PC-3 (cell line): ENCODE measurements around the gene SDHD. TPM values are rescaled to one million over a fixed set of nuclear protein-coding genes. Genes with fewer than 3 reads are reported as not detected.

ENCODE experiments used
- ATAC-seq: fragments of 200-7000 bp; cut with Tn5 transposase; 2 replicates; pipeline ENCODE4 v1.9.1; 2020; ENCODE audit warnings: mild to moderate bottlenecking, moderate library complexity
- BruUV-seq: library from RNA; stranded (reverse); fragments of 400-500 nt; replicated peaks from 2 replicates; lab custom pipeline; 2021; lab: Mats Ljungman, UMichigan
- CTCF ChIA-PET: fragments of 300-600 bp; sonication (Branson Sonifier 250); formaldehyde crosslinking; loops from one replicate; lab custom pipeline; 2022; ENCODE audit warnings: antibody characterized with exemption; lab: Charles Lee
- POLR2A ChIA-PET: fragments of 300-600 bp; sonication (Branson Sonifier 250); formaldehyde crosslinking; loops from one replicate; lab custom pipeline; 2022; ENCODE audit warnings: antibody characterized with exemption; ENCODE audit not compliant: unreplicated experiment; lab: Charles Lee
- DNase-seq: peaks from one replicate; pipeline ENCODE4 v3.0.0-alpha.2; 2015
- H2AFZ ChIP-seq: fragments of 300-600 bp; sonication (generic); 2 replicates; pipeline ENCODE4 v1.6.0; 2016; ENCODE audit warnings: antibody characterized with exemption, low read length
- H3F3A ChIP-seq: fragments of 300-600 bp; sonication (generic); one replicate; pipeline ENCODE4 v1.6.0; 2017; ENCODE audit warnings: antibody characterized with exemption, low read length, control low read depth, mild to moderate bottlenecking; ENCODE audit not compliant: unreplicated experiment
- H3K27ac ChIP-seq: fragments of 300-600 bp; sonication (generic); 2 replicates; pipeline ENCODE4 v1.5.1; 2016; ENCODE audit warnings: mild to moderate bottlenecking, low read length
- H3K27me3 ChIP-seq: fragments of 300-600 bp; sonication (generic); 2 replicates; pipeline ENCODE4 v1.6.1; 2016; ENCODE audit warnings: low read length, mixed read lengths
- H3K36me3 ChIP-seq: fragments of 300-600 bp; sonication (generic); 2 replicates; pipeline ENCODE4 v1.6.1; 2016; ENCODE audit warnings: low read depth, mixed run types, low read length, mixed read lengths
- H3K4me1 ChIP-seq: fragments of 300-600 bp; sonication (generic); 2 replicates; pipeline ENCODE4 v1.5.1; 2016; ENCODE audit warnings: low read length; ENCODE audit not compliant: insufficient read depth
- H3K4me2 ChIP-seq: fragments of 300-600 bp; sonication (generic); 2 replicates; pipeline ENCODE4 v1.6.0; 2016; ENCODE audit warnings: low read length
- H3K4me3 ChIP-seq: fragments of 300-600 bp; sonication (generic); 2 replicates; pipeline ENCODE4 v1.5.1; 2016; ENCODE audit warnings: mild to moderate bottlenecking, low read length, mixed read lengths
- H3K79me2 ChIP-seq: fragments of 300-600 bp; sonication (generic); 2 replicates; pipeline ENCODE4 v1.6.1; 2017; ENCODE audit warnings: low read length, mixed read lengths
- H3K9ac ChIP-seq: fragments of 300-600 bp; sonication (generic); 2 replicates; pipeline ENCODE4 v1.6.0; 2016; ENCODE audit warnings: mild to moderate bottlenecking, low read length
- H3K9me2 ChIP-seq: fragments of 300-600 bp; sonication (generic); replicated peaks from 2 replicates; pipeline ENCODE4 v1.6.1; 2016; ENCODE audit warnings: mixed run types, low read length, mixed read lengths
- H3K9me3 ChIP-seq: fragments of 300-600 bp; sonication (generic); 2 replicates; pipeline ENCODE4 v1.6.1; 2016; ENCODE audit warnings: low read length, mixed read lengths
- H4K20me1 ChIP-seq: fragments of 300-600 bp; sonication (generic); 2 replicates; pipeline ENCODE4 v1.6.1; 2016; ENCODE audit warnings: low read length, mixed read lengths
- EZH2 ChIP-seq: fragments of 300-600 bp; sonication (generic); IDR thresholded peaks from one replicate; pipeline ENCODE4 v1.6.1; 2017; ENCODE audit warnings: antibody characterized with exemption, mild to moderate bottlenecking, low read length; ENCODE audit not compliant: unreplicated experiment
- EZH2phosphoT487 ChIP-seq: fragments of 300-600 bp; sonication (generic); IDR thresholded peaks from 2 replicates; pipeline ENCODE4 v1.6.1; 2018; ENCODE audit warnings: mild to moderate bottlenecking, antibody characterized with exemption, low read length, borderline replicate concordance
- intact Hi-C: fragments of 100-400 bp; cut with micrococcal nuclease; formaldehyde crosslinking; loops from 2 replicates; pipeline ENCODE4 v1.9.0; 2023
- total RNA-seq: library from RNA; depleted of rRNA; stranded (reverse); fragments of >200 nt; gene quantifications from 2 replicates; pipeline ENCODE4 v1.2.3, GENCODE V29; 2014
- TF ChIP-seq, protein P1 (sequence below): fragments of 300-600 bp; sonication (generic); conservative IDR thresholded peaks from 2 replicates; pipeline ENCODE4 v1.5.1; 2017; ENCODE audit warnings: antibody characterized with exemption, low read depth, mild to moderate bottlenecking, low read length

The SDHD gene
- total RNA-seq, 1 experiment from 2014 or later, result 184 TPM

DNA sequence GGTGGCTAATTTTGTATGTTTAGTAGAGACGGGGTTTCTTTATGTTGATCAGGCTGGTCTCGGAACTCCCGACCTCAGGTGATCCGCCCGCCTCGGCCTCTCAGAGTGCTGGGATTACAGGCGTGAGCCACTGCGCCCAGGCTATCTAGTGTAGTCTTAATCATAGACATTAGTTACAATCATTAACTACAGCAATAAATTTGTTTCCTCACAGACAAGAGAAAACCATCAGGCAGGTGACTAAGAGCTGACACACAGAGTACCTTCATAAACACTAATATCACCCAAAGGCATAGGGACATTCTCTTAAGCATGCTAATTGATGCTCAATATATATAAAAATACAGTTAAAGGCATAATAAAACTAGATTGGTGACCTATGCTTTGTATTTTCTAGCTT lies 19.4 kb downstream of the SDHD start:
- Histone ChIP-seq H3K79me2 (no peaks in the 10 kb centered on the region), H3K36me3 (no peaks in the 10 kb centered on the region), H3K9me2 (no peaks in the 10 kb centered on the region), H3K27ac (no peak overlapping the region), H3K4me1 (peaks cover 11% of the 10 kb centered on the region; the same call in 1 of the 2 replicates), H3K9me3 (no peaks in the 10 kb centered on the region), H2AFZ (peak overlapping the region; percentile 21; the same call in 1 of the 2 replicates), H4K20me1 (no peaks in the 10 kb centered on the region), H3F3A (no peaks in the 10 kb centered on the region), H3K9ac (no peak overlapping the region), H3K4me3 (no peak overlapping the region), H3K27me3 (no peaks in the 10 kb centered on the region), H3K4me2 (peak overlapping the region; percentile 60)
- CTCF ChIA-PET, result interaction anchor here (1.1 kb wide), 1 partner anchor 174 kb away, joined by 3 read pairs; no protein-coding TSS in a partner anchor
- intact Hi-C loops, result no loop called here
- DNase-seq (peak; percentile 73), ATAC-seq (peak; percentile 97)
- BruUV-seq, result no TSS peak
- POLR2A ChIA-PET, result interaction anchor here (0.6 kb wide), 1 partner anchor 26 kb away, joined by 27 read pairs; no protein-coding TSS in a partner anchor
- TF ChIP-seq, protein P1, sequence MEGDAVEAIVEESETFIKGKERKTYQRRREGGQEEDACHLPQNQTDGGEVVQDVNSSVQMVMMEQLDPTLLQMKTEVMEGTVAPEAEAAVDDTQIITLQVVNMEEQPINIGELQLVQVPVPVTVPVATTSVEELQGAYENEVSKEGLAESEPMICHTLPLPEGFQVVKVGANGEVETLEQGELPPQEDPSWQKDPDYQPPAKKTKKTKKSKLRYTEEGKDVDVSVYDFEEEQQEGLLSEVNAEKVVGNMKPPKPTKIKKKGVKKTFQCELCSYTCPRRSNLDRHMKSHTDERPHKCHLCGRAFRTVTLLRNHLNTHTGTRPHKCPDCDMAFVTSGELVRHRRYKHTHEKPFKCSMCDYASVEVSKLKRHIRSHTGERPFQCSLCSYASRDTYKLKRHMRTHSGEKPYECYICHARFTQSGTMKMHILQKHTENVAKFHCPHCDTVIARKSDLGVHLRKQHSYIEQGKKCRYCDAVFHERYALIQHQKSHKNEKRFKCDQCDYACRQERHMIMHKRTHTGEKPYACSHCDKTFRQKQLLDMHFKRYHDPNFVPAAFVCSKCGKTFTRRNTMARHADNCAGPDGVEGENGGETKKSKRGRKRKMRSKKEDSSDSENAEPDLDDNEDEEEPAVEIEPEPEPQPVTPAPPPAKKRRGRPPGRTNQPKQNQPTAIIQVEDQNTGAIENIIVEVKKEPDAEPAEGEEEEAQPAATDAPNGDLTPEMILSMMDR, result no peak
- TF ChIP-seq EZH2 (no peak), EZH2phosphoT487 (no peak)

DNA sequence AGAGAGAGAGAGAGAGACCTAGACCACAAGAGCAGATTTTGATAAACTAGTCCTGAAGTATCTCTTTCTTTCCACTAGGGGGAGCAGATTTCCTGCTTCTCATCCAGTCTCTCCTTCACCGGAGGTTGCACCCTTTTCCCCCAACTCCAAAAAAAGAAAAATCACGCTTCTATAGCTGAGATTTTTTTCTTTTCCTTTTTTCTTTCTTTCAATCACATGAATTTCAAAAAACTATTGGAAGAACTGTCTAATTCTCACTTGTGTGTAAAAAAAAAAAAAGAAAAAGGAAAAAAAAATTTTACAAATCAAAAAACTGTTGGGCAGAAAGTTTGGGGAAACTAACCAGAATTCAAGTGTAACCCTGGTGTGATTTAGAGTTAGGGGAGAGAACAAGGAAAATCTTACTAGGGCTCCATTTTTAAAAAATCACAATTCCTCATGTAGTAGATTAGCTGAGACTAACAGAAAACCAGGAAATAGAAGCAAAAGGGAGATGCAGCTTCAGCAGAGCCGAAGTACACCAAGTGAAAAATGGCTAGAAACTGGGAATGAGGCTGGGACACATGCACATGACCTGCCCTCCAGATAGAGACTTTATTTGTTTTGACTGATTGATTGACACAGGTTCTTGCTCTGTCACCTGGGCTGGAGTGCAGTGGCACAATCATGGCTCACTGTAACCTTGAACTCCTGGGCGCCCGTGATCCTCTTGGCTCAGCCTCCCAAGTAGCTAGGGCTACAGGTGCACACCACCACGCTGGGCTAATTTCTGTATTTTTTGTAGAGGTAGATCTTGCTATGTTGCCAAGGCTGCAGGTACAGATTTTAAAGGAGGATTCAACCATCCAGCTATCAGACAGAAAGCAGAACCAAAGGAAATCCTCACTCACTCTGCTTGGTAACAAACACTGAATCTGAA lies 27.1 kb downstream of the SDHD start:
- Histone ChIP-seq H3K27me3 (no peaks in the 10 kb centered on the region), H3K79me2 (no peaks in the 10 kb centered on the region), H3K27ac (no peak overlapping the region), H2AFZ (no peak overlapping the region; the same call in 1 of the 2 replicates), H3K36me3 (no peaks in the 10 kb centered on the region), H3K9me2 (no peaks in the 10 kb centered on the region), H3K4me3 (no peak overlapping the region), H3K4me2 (no peak overlapping the region), H4K20me1 (no peaks in the 10 kb centered on the region), H3K4me1 (peaks cover 14% of the 10 kb centered on the region), H3K9me3 (0 out of 2 replicates have a peak, but pooled peaks cover 3% of the 10 kb centered on the region), H3F3A (no peaks in the 10 kb centered on the region), H3K9ac (peak overlapping the region; percentile 16; the same call in 1 of the 2 replicates)
- DNase-seq (peak; percentile 79), ATAC-seq (peak; percentile 79)
- intact Hi-C loops, result loop anchor here (1.0 kb wide), 2 partner anchors 62 to 167 kb away; partner anchors contain the start of gene BCO2
- ChIA-PET POLR2A (no interaction called here), CTCF (interaction anchor here (0.6 to 2.1 kb wide), 5 partner anchors 61 to 1332 kb away, joined by 3 to 10 read pairs (median 7); partner anchors contain the start of gene BCO2)
- TF ChIP-seq, protein P1, result peak; percentile 71
- TF ChIP-seq EZH2, result no peak
- no TSS peak for BruUV-seq
